NCI-H2029 treated with DMSO at 0.1 percent for 48 hours (cell line): Measurements from ENCODE around the gene PRSS27.
"Not testable (repeated sequence)": the region's sequence is repeated elsewhere in the genome, so short reads cannot be mapped to it uniquely, and the experiment has no call there.

Source experiments
- DNase-seq: peaks from one replicate; lab custom pipeline; 2025; lab: John Stamatoyannopoulos, UW

Gene PRSS27

DNA sequence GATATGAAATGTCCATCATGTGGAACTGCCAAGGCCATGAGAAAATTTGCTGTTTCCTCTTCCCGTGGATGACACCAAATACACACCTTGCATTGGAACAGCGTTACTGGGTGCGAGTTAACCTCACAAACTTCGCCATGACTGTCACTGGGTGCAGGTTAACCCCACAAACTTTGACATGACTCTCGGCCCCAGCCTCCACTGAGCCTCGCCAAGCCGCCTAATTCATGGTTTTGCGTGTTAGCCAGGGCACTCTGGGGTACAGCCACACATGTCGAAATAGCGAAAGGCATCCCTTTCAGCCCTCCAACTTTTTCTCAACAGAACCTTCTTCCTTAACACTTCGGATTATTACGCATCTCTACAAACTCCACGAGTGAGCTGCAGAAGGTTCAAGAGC is 48.3 kb downstream of the PRSS27 start:
- DNase-seq, result no peak

DNA sequence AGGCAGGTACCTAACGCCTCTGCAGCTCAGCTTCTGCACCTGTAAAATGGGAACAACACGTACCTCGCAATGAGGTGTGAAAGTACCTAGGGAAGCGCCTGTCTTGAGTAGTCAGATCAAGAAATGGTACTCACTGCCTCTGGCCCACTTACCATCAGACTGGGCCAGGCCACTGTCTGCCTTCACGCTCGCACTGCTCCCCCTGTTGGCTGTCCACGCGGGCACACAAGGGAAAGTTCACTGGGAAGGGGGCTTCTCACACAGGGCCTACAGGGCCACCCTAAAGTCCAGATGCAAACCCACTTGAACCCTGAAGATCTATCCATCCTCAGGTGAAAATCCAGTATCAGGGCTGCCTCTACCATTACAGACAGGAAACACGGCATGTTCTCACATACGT is 48.8 kb downstream of the PRSS27 start:
- not testable (repeated sequence) for DNase-seq

DNA sequence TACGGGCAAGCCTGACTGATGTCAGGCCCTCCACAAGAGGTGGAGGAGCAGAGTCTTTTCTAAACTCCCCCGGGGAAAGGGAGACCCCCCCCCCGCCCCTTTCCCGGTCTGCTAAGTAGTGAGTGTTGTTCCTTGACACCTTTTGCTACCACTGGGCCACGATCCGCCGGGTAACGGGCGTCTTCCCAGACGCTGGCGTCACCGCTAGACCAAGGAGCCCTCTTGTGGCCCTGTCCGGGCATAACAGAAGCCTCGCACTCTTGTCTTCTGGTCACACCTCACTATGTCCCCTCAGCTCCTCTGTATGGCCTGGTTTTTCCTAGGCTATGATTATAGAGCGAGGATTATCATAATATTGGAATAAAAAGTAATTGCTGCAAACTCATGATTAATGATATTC is 50.0 kb downstream of the PRSS27 start:
- DNase-seq, result not testable (repeated sequence)

DNA sequence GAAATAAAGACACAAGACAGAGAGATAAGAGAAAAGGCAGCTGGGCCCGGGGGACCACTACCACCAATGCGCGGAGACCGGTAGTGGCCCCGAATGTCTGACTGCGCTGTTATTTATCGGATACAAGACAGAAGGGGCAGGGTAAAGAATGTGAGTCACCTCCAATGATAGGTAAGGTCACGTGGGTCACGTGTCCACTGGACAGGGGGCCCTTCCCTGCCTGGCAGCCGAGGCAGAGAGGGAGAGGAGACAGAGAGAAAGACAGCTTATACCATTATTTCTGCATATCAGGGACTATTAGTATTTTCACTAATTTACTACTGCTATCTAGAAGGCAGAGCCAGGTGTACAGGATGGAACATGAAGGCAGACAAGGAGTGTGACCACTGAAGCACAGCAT is 50.4 kb downstream of the PRSS27 start:
- DNase-seq, result not testable (repeated sequence)

DNA sequence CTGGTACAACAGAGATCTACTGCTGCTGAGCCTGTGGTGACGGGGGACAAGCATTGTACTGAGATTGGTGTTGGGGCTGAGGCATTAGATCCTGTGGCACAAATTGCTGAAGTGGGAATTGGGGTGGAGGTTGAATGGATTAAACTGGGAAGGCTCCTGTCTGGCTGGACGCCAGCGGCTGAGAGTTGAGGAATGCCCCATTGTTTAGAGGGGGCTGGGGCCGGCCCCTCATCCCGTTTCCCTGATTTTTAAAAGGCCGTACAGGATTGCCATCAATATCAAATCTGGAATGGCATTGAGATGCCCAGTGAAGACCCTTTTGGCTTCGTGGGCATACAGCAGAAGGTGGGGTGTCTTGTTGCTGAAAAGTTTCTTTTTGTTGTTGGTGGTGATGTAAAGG is 53.4 kb downstream of the PRSS27 start:
- DNase-seq, result not testable (repeated sequence)

DNA sequence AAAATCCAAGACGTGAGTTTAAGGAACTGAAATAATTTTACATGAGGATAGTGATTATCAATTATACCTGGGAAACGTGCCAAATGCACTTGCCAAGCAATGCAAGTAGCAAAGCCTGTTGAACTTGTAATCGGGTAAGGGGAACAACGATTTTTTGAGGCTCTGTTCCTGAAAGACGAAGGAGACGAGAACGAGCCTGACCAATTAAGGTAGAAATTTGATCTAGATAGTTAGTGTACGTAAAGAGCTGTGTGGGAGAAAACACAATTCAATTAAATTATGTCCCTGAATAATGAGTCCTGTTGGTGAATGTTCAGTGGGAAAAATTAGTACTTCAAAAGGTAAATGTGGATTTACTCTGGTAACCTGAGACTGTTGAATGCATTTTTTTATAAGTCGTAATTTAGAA is 55.4 kb downstream of the PRSS27 start:
- no peak for DNase-seq

DNA sequence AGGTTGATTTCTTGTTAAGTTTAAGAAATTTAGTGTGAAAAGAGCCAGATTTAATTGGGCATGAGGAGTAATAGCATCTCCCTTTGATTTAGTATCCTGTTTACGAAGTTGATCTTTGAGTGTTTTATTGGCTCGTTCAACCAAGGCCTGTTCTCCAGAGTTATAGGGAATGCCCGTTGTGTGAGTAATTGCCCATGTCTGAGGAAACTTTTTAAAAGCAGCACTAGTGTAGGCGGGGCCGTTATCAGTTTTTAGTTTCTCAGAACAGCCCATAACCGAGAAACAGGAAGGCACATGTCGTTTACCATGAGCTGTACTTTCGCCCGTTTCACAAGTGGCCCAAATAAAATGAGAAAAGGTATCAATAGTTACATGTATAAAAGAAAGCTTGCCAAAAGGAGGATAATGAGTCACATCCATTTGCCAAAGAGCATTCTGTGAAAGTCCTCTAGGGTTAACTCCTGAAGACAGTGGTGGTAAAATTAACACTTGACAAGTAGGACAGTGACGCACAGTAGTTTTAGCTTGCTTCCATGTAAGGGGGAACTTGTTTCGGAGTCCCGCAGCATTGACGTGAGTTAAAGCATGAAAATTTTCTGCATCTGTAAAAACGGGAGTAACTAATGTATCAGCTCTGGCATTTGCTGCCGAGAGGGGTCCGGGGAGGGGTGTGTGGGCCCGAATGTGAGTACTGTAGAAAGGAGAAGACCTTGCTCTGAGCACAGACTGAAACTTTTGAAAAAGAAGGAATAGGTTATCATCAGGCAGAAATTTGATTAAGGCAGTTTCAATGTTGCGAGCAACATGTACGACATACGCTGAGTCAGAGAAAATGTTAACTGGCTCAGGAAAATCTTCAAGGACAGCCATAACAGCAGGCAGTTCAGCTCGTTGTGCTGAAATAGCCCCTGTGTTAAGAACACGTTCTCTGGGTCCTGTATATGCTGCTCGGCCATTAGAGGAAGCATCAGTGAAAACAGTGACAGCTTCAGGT is 56.2 kb downstream of the PRSS27 start:
- DNase-seq, result no peak
